Endometrial microvascular endothelial cells (primary cell): ENCODE results near the gene TSPO2. TPM values are rescaled to one million over a fixed set of nuclear protein-coding genes. Genes with fewer than 3 reads are reported as not detected.

Source experiments
- in situ Hi-C: cut with HindIII; loops from 2 replicates; pipeline ENCODE4 v1.10.0; 2017; ENCODE audit warnings: low sequenced_read_pairs, low pct_unique_long_range_greater_than_20kb; ENCODE audit errors: inconsistent ontology term
- total RNA-seq: library from RNA; depleted of rRNA; stranded (reverse); fragments of >200 nt; gene quantifications from one replicate; pipeline ENCODE4 v1.2.3, GENCODE V29; 2015; ENCODE audit errors: inconsistent ontology term

TSPO2 gene
- total RNA-seq, 1 donor from 2014 or later: not detected

GRCh38 chr6:41071923-41072835, 29.9 kb downstream of the TSPO2 start, which contains the start of gene OARD1:
Gene OARD1 (minus strand): TSS chr6:41072356. CDS start chr6:41071634, 722 bp downstream.
- in situ Hi-C loops: no loop called here

GRCh38 chr6:41072836-41073202, 30.6 kb downstream of the TSPO2 start, which contains the start of gene NFYA:
Gene NFYA (plus strand): TSS chr6:41072974. CDS start chr6:41079090, 6,116 bp downstream.
- in situ Hi-C loops: no loop called here

- in situ Hi-C loops: no loop called here
Observed at GRCh38 chr6:41073203-41073967, 31.1 kb downstream of the TSPO2 start.

DNA sequence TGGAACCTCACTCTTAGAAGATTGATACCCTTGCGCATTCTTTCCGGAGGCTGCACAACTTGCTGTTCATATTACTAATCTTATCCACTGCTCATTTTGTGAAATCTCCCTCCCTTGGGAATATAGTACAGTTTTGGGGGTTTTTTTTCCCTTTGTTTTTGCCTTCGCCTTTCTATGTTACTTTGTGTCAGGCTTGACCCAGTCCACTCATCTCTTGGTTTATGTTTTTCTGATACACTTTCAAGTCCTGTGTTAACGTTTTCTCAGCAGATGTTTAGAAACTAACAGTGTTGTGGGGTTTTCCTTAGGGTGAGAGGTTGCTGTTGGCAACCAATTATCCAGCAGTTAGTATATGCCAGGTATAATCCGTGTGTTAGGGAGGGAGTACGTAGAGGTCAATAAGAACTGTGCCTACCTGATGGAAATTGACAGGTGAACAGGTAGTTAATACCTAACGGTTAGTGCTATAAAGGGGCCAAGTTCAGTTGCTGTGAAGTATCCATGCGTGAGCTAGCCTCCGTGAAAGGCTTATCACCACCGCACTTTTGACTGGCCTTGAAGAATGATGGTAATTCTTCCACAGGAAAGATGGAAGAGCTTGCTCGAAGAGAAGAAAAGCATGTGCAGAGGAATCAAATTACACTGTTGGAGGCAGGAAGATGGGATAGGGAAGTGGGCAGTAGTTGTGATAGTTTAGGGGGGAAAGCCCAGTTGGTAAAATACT, 31.9 kb downstream of the TSPO2 start:
- in situ Hi-C loops: no loop called here

- in situ Hi-C loops: no loop called here
Observed at GRCh38 chr6:41074692-41075436, 32.6 kb downstream of the TSPO2 start.

- in situ Hi-C loops: no loop called here
Observed at GRCh38 chr6:41075651-41076626, 33.7 kb downstream of the TSPO2 start.

GRCh38 chr6:41077536-41077935, 35.3 kb downstream of the TSPO2 start:
- in situ Hi-C loops: no loop called here

- in situ Hi-C loops: no loop called here
Observed at GRCh38 chr6:41078101-41078500, 35.8 kb downstream of the TSPO2 start.

DNA sequence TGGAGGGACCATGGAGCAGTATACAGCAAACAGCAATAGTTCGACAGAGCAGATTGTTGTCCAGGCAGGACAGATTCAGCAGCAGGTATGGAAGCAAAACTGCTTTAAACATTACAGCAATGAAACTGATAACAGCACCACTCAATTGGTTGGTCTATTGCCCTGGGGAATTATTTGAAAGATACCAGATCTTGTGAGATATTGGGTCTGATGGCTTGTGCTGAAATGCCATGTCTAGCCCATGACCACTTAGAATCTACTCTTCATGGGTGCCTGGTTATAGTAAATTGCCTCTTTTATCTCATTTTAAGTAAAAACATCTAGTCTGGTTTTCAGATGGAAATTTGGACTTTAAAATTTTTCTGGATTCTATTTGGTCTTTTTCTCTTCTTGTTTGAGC, 36.8 kb downstream of the TSPO2 start:
- in situ Hi-C loops: no loop called here

GRCh38 chr6:41080621-41081020, 38.4 kb downstream of the TSPO2 start:
- in situ Hi-C loops: no loop called here

DNA sequence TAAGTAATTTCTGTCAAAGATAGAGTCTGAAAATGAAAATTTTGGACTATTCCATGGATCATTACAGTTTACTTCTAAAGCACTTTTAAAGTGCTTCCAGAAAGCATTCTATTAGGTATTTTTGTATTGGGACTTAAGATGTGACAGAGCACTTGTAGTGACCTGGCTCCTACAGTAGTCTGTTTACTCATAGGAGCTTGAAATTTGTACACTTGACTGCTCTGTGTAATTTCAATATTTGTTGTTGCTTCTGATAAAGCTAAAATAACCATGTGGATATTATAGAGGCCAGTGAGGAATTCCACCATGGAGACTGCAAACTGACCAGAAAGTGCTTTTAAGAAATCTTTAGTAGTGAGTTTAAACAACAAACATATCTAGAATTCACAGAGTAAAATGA, 40.8 kb downstream of the TSPO2 start:
- in situ Hi-C loops: no loop called here

GRCh38 chr6:41085182-41085581, 42.9 kb downstream of the TSPO2 start:
- in situ Hi-C loops: no loop called here

- in situ Hi-C loops: no loop called here
Observed at GRCh38 chr6:41088451-41088850, 46.2 kb downstream of the TSPO2 start.

GRCh38 chr6:41090841-41091761, 48.8 kb downstream of the TSPO2 start:
- in situ Hi-C loops: no loop called here

DNA sequence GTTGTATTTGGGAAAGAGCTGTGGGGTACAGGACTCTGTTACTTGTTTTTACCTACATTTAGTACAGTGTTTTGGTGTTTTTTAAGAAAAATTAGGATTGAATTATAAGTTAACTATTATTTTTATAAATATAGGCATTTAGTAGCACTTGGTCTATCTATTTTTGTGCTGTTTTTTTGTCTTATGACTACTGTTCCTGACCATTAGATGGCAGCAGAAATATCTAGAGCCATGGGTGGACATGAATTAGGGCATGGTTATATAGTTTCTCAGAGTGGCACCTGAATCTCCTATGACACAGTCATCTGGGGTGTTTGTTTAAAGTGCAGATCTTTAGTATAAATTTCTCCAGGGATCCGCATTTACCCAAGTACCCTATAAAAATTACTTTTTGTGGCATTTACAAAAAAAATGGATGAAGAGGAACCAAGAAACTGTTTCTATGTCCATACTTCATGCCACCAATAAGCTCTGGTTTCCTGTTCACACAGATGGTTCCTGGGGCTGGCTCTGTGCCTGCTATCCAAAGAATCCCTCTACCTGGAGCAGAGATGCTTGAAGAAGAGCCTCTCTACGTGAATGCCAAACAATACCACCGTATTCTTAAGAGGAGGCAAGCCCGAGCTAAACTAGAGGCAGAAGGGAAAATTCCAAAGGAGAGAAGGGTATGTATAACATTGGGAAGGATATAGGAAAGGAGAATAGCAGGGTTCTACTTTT, 50.3 kb downstream of the TSPO2 start:
- in situ Hi-C loops: no loop called here

DNA sequence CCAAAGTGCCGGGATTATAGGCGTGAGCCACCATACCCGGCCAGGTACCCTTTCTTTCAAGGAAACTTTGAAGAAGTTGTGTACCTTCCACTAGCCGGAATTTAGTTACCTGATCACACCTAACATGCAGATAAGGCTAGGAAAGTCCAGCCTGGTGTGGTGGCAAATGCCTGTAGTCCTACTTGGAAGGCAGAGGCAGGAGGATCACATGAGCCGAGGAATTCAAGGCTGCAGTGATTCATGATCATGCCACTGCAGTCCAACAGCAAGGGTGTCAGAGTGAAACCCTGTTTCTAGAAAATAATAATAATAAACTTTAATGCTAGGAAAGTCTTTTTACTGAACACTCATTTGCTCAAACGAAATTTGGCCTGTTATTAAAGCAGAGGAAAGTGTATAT, 51.5 kb downstream of the TSPO2 start:
- in situ Hi-C loops: no loop called here
